Gastroesophageal sphincter (tissue), 3 donors: ENCODE data around the gene RNF8.
A peak's percentile ranks its signal among the peaks of the same experiment; 100 is the strongest.

Experiments used
- EP300 ChIP-seq: sonication (generic); formaldehyde crosslinking; IDR thresholded peaks from one replicate; pipeline ENCODE4 v1.6.1; 2017; ENCODE audit warnings: antibody characterized with exemption, mild to moderate bottlenecking
- POLR2A ChIP-seq, 2 donors: fragments of 450-650 bp; IDR thresholded peaks; one replicate each; pipeline ENCODE4 v1.6.1; 2017; ENCODE audit warnings: antibody characterized with exemption in 2 of 2, mild to moderate bottlenecking in 2 of 2, moderate library complexity in 1 of 2
- POLR2AphosphoS5 ChIP-seq: sonication (generic); formaldehyde crosslinking; IDR thresholded peaks from one replicate; pipeline ENCODE4 v1.6.1; 2017; ENCODE audit warnings: antibody characterized with exemption
- TF ChIP-seq, protein P1 (sequence below), 4 experiments: fragments of 200-600 bp in 2 of 4; fragments of 450-650 bp in 2 of 4; sonication (generic) in 1 of 4; IDR thresholded peaks; one replicate each; pipeline ENCODE4 v1.5.1; 2017 to 2019; ENCODE audit warnings: antibody characterized with exemption in 4 of 4, mild to moderate bottlenecking in 2 of 4, moderate library complexity in 2 of 4

GRCh38 chr6:37365791-37366190, 12.0 kb downstream of the RNF8 start:
- TF ChIP-seq EP300 (no peak), POLR2A (IDR thresholded peaks at IDR 0.05) (no peak), POLR2AphosphoS5 (no peak)
- TF ChIP-seq, protein P1, sequence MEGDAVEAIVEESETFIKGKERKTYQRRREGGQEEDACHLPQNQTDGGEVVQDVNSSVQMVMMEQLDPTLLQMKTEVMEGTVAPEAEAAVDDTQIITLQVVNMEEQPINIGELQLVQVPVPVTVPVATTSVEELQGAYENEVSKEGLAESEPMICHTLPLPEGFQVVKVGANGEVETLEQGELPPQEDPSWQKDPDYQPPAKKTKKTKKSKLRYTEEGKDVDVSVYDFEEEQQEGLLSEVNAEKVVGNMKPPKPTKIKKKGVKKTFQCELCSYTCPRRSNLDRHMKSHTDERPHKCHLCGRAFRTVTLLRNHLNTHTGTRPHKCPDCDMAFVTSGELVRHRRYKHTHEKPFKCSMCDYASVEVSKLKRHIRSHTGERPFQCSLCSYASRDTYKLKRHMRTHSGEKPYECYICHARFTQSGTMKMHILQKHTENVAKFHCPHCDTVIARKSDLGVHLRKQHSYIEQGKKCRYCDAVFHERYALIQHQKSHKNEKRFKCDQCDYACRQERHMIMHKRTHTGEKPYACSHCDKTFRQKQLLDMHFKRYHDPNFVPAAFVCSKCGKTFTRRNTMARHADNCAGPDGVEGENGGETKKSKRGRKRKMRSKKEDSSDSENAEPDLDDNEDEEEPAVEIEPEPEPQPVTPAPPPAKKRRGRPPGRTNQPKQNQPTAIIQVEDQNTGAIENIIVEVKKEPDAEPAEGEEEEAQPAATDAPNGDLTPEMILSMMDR (IDR thresholded peaks at IDR 0.05), result peak in 3 of 4 experiments; percentile 5 to 38 (median 21)
